HG03354 (cell line): ENCODE data around the gene AKR1C1.
"Not testable (repeated sequence)": the region's sequence is repeated elsewhere in the genome, so short reads cannot be mapped to it uniquely, and the experiment has no call there.

Source experiments
- ATAC-seq: cut with Tn5 transposase; IDR thresholded peaks from one replicate; pipeline ENCODE4 v1.9.1; 2021; ENCODE audit warnings: mild to moderate bottlenecking; ENCODE audit not compliant: unreplicated experiment, poor library complexity, severe bottlenecking

Gene AKR1C1

DNA sequence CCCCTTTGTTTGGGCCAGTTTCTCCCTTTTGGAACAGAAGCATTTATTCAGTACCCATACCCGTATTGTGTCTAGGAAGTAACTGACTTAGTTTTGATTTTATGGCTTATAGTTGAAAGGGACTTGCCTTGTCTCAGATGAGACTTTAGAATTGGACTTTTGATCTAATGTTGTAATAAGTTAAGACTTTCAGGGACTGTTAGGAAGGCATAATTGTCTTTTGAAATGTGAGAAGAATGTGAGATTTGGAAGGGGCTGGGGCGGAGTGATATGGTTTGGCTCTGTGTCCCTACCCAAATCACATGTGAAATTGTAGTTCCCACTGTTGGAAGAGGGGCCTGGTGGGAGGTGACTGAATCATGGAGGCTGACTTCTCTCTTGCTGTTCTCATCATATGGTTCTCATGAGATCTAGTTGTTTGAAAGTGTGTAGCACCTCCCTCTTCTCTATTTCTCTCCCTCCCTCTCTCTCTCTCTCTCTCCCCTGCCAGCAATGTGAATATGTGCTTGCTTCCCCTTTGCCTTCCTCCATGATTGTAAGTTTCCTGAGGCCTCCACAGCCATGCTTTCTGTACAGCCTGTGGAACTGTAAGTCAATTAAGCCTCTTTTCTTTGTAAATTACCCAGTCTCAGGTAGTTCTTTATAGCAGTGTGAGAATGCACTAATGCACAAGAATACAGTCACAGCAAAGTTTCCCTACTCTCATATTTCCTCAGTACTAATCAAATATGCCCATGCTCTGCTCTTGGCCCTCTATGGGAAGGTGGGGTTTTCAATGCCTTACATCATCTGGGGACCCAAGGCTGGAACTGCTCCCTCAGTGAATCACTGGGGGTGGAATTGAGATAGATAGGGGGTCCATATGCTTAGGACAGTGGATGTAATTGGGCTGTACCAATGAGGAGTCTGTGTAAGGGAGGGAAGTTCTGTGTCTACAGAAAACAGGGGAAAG lies 17.2 kb upstream of the AKR1C1 start:
- no peak for ATAC-seq

DNA sequence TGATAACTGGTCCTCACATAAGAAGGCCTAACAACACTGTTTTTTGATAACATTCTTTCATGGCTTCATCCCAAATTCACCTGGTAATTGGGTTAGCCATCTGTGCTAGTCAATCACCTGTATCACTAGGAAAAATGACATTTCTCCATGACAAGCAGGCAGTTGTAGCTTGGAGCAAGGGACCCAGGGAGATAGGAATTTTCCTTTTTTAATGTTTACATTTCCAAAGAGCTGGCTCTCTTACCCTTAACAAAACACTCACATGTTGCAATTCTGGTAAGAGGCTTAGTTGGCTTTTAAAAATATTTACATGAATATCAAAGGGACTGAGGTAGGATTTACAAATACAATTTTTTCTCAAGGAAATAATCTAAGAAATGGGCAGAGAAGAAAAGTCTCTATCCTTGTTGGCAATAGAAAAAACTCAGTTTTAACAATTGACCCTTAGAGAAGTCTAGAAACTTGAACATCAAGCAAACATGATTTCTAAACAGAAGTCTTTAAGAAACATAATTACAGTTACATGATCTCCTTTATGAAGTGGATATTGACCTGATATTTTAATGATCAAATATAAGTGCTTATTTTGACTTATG lies 16.1 kb upstream of the AKR1C1 start:
- no peak for ATAC-seq

GRCh38 chr10:4947635-4948596 lies 15.3 kb upstream of the AKR1C1 start:
- ATAC-seq, result no peak

- not testable (repeated sequence) for ATAC-seq
Measured at GRCh38 chr10:4951512-4952162, 11.6 kb upstream of the AKR1C1 start.

DNA sequence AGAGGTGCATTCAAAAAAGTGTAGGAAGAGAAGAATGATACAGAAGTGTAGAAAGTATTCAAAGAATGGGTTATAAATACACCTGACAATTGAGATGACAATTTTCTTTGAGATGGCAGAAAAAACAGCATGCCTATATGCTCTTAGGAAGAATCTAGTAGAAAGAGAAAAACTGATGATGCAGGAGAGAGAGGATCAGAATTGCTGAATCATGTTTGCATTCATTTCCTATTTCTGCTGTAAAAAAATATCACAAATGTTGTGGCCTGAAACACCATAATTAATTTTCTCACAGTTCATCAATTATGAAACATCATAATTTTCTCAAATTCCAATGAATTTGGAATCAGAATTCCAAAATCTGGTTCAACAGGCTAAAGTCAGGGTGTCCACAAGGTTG lies 9.8 kb upstream of the AKR1C1 start:
- no peak for ATAC-seq

DNA sequence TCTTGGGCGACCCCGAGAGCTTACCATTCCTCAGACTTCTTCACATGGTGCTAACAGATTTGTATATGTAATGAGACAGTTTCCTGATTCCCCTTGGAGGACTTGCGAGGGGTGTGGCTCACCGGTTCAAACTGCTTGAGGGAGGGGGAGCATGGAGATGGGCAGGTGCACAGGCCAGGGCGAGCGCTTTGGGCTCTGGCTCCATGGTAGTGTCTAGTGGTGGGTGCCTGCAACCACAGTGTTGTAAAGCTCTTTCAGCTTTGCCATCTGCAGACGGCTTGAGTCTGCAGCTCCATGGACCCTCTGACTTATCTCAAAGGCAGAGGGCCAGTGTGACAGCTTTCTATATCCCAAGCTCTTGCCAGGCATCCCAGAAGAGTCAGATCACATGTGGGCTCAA lies 7.1 kb upstream of the AKR1C1 start:
- not testable (repeated sequence) for ATAC-seq

DNA sequence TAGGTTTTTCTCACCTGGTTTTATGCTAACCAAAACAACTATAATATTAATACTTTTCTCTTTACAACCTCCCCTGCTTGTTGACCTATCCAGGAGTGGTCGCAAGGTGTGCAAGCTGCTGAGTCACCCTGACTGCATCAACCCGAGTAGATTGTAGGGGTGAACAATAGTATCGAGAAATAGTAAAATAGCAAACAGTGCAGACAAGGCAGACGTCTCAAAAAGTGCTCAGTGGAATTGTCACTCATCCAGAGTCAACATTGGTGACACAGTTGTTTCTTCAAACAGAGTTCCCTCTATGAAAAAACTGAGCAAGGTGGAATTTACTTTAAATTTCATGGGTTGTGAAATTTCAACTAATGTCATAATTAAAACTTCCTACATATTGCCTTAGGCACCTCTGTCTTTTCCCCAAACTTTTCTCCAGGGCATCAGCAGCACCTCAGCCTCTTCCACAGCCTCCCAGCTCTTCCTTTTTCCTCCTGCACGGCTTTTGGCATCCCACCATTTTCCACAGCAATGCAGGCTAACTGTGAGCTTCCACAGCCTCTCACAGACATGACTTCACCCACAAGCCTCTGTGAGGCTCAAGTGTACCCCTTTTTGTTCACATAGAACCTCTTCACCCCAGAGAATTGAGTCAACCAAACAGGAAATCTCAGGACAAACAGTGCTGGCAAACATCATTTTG lies 6.1 kb upstream of the AKR1C1 start:
- ATAC-seq, result not testable (repeated sequence)

- not testable (repeated sequence) for ATAC-seq
Measured at GRCh38 chr10:4961558-4961957, 1.7 kb upstream of the AKR1C1 start.

- ATAC-seq, result not testable (repeated sequence)
Measured at GRCh38 chr10:4962308-4962707, 907 bp upstream of the AKR1C1 start.

DNA sequence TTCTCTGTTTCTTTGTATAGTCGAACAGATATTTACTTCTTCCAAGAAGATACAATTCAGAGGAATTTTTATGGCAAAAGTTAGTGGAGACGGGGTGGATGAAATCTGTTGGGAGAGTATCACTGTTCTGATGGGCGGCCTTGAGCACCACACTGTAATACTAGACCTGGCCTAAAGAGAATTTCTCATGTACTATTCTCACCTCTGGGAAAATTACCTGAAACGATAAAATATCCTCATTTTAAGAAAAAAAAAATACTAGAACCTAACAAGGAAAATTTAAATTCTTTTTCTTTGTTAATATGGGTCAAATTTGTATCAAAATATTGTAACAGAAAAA lies 570 bp downstream of the AKR1C1 start:
- not testable (repeated sequence) for ATAC-seq

- ATAC-seq, result not testable (repeated sequence)
Measured at GRCh38 chr10:4965763-4966162, 2.5 kb downstream of the AKR1C1 start.

GRCh38 chr10:4967189-4967588 lies 4.0 kb downstream of the AKR1C1 start:
- not testable (repeated sequence) for ATAC-seq

DNA sequence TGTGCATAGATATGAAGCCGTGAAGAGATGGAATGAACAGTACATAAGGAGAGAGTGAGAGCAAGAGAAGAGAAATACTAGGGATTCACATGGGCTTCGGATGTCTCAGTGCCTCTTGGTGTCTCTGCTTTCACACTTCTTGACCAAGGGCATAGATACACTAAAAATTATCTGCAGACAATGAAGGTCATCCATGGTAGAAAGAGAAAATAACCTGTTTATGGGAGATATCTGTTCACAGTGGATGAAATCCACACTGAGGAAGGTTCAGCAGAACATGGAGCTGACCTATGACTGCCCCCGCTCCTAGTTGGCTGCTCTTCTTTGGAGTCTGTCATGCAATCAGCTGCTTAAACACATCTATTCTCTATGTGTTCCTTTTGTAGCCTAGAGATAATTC lies 6.1 kb downstream of the AKR1C1 start:
- ATAC-seq, result not testable (repeated sequence)

GRCh38 chr10:4970362-4970761 lies 7.1 kb downstream of the AKR1C1 start:
- ATAC-seq, result not testable (repeated sequence)

GRCh38 chr10:4972369-4973142 lies 9.3 kb downstream of the AKR1C1 start:
- not testable (repeated sequence) for ATAC-seq

DNA sequence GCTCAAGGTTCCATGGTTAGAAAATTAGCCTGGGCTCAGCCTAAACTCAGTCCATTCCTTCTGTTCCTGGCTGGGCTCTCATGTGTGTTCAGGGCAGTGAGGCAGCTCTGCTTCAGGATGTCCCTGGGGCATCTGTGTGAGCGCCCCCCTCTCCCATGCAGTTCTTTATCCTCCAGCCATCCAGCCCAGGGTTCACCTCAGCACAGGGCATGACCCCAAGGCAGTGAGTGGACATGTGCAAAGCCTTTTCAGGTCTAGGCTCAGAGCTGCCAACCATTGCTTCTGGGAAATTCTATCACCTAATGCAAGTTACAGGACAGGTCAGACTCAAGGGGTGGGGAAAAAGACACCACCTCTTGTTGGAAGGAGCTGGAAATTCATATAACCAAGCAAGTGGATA lies 10.1 kb downstream of the AKR1C1 start:
- ATAC-seq, result not testable (repeated sequence)

GRCh38 chr10:4974400-4974799 lies 11.2 kb downstream of the AKR1C1 start:
- ATAC-seq, result not testable (repeated sequence)

- no peak for ATAC-seq
Measured at GRCh38 chr10:4977025-4977424, 13.8 kb downstream of the AKR1C1 start.
